Measurements from ENCODE around the gene TXNL1. TPM values are rescaled to one million over a fixed set of nuclear protein-coding genes. Genes with fewer than 3 reads are reported as not detected.

The TXNL1 gene
- total and polyA plus RNA-seq, 2 experiments from 2014 or later: 50.0 to 109 TPM

DNA sequence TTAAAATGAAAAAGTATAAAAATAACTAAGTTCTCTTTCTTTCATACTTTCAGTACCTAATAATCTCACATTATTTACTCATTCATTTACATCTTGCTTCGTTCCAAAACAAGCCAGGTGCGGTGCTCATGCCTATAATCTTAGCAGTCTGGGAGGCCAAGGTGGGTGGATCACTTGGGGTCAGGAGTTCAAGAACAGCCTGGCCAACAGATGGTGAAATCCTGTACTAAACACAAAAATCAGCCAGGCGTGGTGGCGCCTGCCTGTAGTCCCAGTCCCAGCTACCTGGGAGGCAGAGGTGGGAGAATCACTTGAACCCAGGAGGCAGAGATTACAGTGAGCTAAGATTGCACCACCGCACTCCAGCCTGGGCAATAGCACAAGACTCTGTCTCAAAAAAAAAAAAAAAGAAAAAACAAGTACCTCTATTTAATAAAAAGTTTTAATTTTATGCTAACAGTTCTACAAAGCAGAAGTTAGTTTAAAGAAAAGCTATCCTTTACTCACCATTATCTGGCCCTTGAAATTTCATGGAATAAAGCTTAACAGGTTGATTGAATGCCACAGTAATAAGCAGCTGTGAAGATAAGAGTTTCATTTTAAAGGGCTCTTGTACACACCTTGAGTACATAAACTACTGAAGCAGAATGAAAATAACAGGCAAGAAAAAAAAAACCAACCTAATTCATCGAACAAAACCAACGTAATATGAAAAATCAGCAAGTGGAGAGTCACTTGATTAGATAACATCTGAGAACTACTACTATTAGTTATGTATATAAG is 22.5 kb downstream of the TXNL1 start:
- WGBS, 2 experiments (ENCODE audit: low coverage in 1 of 2, low lambda C conversion rate in 2 of 2, missing lambda C conversion rate in 2 of 2): 90 to 93% methylated on average over 6 to 7 of the region's 7 CpGs
- TF ChIP-seq EZH2 (IDR thresholded peaks at IDR 0.05; ENCODE audit: insufficient read depth, poor library complexity, severe bottlenecking) (no peak), EZH2phosphoT487 (IDR thresholded peaks at IDR 0.05; ENCODE audit: insufficient read depth, low read depth) (no peak)

GRCh38 chr18:56606618-56607017 is 31.8 kb downstream of the TXNL1 start:
- in situ Hi-C loops (cut with MboI): no loop called here
- TF ChIP-seq EZH2 (IDR thresholded peaks at IDR 0.05; ENCODE audit: insufficient read depth, poor library complexity, severe bottlenecking): no peak
- no peak for TF ChIP-seq EZH2phosphoT487 (IDR thresholded peaks at IDR 0.05; ENCODE audit: insufficient read depth, low read depth)

More for the DNA sequence above, 22.5 kb downstream of the TXNL1 start:
- H3K27me3 ChIP-seq (replicated peaks; ENCODE audit: insufficient read depth): no peaks in the 10 kb centered on the region
- no peaks in the 10 kb centered on the region for H3K9me3 ChIP-seq (ENCODE audit: low read depth)
- H3K4me1 ChIP-seq (ENCODE audit: insufficient read depth): no peaks in the 10 kb centered on the region
- H3K4me2 ChIP-seq (ENCODE audit: unreplicated experiment): no peak overlapping the region
- H3K27ac ChIP-seq: no peak overlapping the region
- no peaks in the 10 kb centered on the region for H3F3A ChIP-seq (ENCODE audit: insufficient read depth)
- no peak for DNase-seq
- no peak overlapping the region for H3K4me3 ChIP-seq
- H3K79me2 ChIP-seq (ENCODE audit: insufficient read depth): peaks cover 87% of the 10 kb centered on the region
- H4K20me1 ChIP-seq (ENCODE audit: insufficient read depth): peaks cover 6% of the 10 kb centered on the region; the same call in 1 of the 2 replicates
- in situ Hi-C loops (cut with MboI): no loop called here
- no peaks in the 10 kb centered on the region for H3K9me2 ChIP-seq (ENCODE audit: insufficient read depth)
- no peak overlapping the region for H3K9ac ChIP-seq
- peaks cover 60% of the 10 kb centered on the region for H3K36me3 ChIP-seq (ENCODE audit: low read depth)
- H2AFZ ChIP-seq: no peak overlapping the region

DNA sequence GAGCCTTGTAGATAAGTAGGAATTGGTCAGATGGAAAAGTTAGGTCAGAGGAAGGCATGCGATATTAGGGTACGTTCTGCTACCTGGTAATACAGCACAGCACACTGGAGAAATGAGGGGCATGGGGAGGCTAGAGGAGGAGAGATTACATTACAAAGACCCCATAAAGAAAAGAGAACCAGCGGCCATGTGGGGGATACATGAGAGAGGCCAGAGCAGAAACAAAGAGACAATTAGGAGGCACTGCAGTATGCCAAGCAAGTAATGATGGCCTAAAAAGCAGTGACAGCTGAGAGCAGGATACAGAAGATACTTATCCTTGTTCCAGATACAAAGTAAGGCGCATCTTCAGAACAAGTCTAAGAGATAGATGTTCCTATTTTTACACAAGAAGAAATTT is 40.0 kb downstream of the TXNL1 start:
- H3K9me3 ChIP-seq (ENCODE audit: low read depth): no peaks in the 10 kb centered on the region
- in situ Hi-C loops (cut with MboI): no loop called here
- no peak overlapping the region for H3K4me3 ChIP-seq
- peaks cover 11% of the 10 kb centered on the region; the same call in 1 of the 2 replicates for H3F3A ChIP-seq (ENCODE audit: insufficient read depth)
- no peak overlapping the region for H3K9ac ChIP-seq
- H3K79me2 ChIP-seq (ENCODE audit: insufficient read depth): no peaks in the 10 kb centered on the region
- no peak overlapping the region for H2AFZ ChIP-seq
- peaks cover 20% of the 10 kb centered on the region for H3K36me3 ChIP-seq (ENCODE audit: low read depth)
- no peak for DNase-seq
- no peaks in the 10 kb centered on the region for H4K20me1 ChIP-seq (ENCODE audit: insufficient read depth)
- no peaks in the 10 kb centered on the region for H3K27me3 ChIP-seq (replicated peaks; ENCODE audit: insufficient read depth)
- no peaks in the 10 kb centered on the region for H3K9me2 ChIP-seq (ENCODE audit: insufficient read depth)
- H3K4me2 ChIP-seq (ENCODE audit: unreplicated experiment): no peak overlapping the region
- H3K27ac ChIP-seq: no peak overlapping the region
- 85 to 86% methylated on average over 4 of the region's 4 CpGs for WGBS, 2 experiments (ENCODE audit: low coverage in 1 of 2, low lambda C conversion rate in 2 of 2, missing lambda C conversion rate in 2 of 2)
- no peaks in the 10 kb centered on the region for H3K4me1 ChIP-seq (ENCODE audit: insufficient read depth)
- TF ChIP-seq EZH2phosphoT487 (IDR thresholded peaks at IDR 0.05; ENCODE audit: insufficient read depth, low read depth): no peak
- TF ChIP-seq EZH2 (IDR thresholded peaks at IDR 0.05; ENCODE audit: insufficient read depth, poor library complexity, severe bottlenecking): no peak

More at GRCh38 chr18:56606618-56607017, 31.8 kb downstream of the TXNL1 start:
- peaks cover 31% of the 10 kb centered on the region for H3K79me2 ChIP-seq (ENCODE audit: insufficient read depth)
- no peak for DNase-seq
- no peak overlapping the region for H3K9ac ChIP-seq
- H3K27ac ChIP-seq: no peak overlapping the region
- no peaks in the 10 kb centered on the region for H4K20me1 ChIP-seq (ENCODE audit: insufficient read depth)
- no peaks in the 10 kb centered on the region for H3K9me3 ChIP-seq (ENCODE audit: low read depth)
- no peaks in the 10 kb centered on the region for H3K27me3 ChIP-seq (replicated peaks; ENCODE audit: insufficient read depth)
- WGBS, 2 experiments (ENCODE audit: low coverage in 1 of 2, low lambda C conversion rate in 2 of 2, missing lambda C conversion rate in 2 of 2): 96 to 97% methylated on average over 2 of the region's 2 CpGs
- no peak overlapping the region for H3K4me2 ChIP-seq (ENCODE audit: unreplicated experiment)
- H3K4me1 ChIP-seq (ENCODE audit: insufficient read depth): no peaks in the 10 kb centered on the region
- no peak overlapping the region for H2AFZ ChIP-seq
- H3K36me3 ChIP-seq (ENCODE audit: low read depth): peaks cover 66% of the 10 kb centered on the region
- H3K4me3 ChIP-seq: no peak overlapping the region
- H3K9me2 ChIP-seq (ENCODE audit: insufficient read depth): no peaks in the 10 kb centered on the region
- H3F3A ChIP-seq (ENCODE audit: insufficient read depth): no peaks in the 10 kb centered on the region; the same call in 1 of the 2 replicates

- no peak overlapping the region for H3K4me2 ChIP-seq (ENCODE audit: unreplicated experiment)
- H3K27me3 ChIP-seq (replicated peaks; ENCODE audit: insufficient read depth): no peaks in the 10 kb centered on the region
- TF ChIP-seq EZH2 (IDR thresholded peaks at IDR 0.05; ENCODE audit: insufficient read depth, poor library complexity, severe bottlenecking) (no peak), EZH2phosphoT487 (IDR thresholded peaks at IDR 0.05; ENCODE audit: insufficient read depth, low read depth) (no peak)
- peaks cover 8% of the 10 kb centered on the region; the same call in 1 of the 2 replicates for H3F3A ChIP-seq (ENCODE audit: insufficient read depth)
- no peaks in the 10 kb centered on the region for H3K79me2 ChIP-seq (ENCODE audit: insufficient read depth)
- no peak overlapping the region for H3K9ac ChIP-seq
- no peaks in the 10 kb centered on the region for H3K9me2 ChIP-seq (ENCODE audit: insufficient read depth)
- no peaks in the 10 kb centered on the region for H4K20me1 ChIP-seq (ENCODE audit: insufficient read depth)
- H3K4me3 ChIP-seq: no peak overlapping the region
- DNase-seq: peak; percentile 13
- H3K4me1 ChIP-seq (ENCODE audit: insufficient read depth): no peaks in the 10 kb centered on the region
- no peak overlapping the region for H3K27ac ChIP-seq
- no peaks in the 10 kb centered on the region for H3K36me3 ChIP-seq (ENCODE audit: low read depth)
- no peak overlapping the region for H2AFZ ChIP-seq
- 90 to 92% methylated on average over 4 of the region's 4 CpGs for WGBS, 2 experiments (ENCODE audit: low coverage in 1 of 2, low lambda C conversion rate in 2 of 2, missing lambda C conversion rate in 2 of 2)
- no peaks in the 10 kb centered on the region for H3K9me3 ChIP-seq (ENCODE audit: low read depth)
- in situ Hi-C loops (cut with MboI): no loop called here
Observed at GRCh38 chr18:56593906-56594305, 44.5 kb downstream of the TXNL1 start.
